ENCODE results near the gene GKN1.

GKN1 gene

DNA sequence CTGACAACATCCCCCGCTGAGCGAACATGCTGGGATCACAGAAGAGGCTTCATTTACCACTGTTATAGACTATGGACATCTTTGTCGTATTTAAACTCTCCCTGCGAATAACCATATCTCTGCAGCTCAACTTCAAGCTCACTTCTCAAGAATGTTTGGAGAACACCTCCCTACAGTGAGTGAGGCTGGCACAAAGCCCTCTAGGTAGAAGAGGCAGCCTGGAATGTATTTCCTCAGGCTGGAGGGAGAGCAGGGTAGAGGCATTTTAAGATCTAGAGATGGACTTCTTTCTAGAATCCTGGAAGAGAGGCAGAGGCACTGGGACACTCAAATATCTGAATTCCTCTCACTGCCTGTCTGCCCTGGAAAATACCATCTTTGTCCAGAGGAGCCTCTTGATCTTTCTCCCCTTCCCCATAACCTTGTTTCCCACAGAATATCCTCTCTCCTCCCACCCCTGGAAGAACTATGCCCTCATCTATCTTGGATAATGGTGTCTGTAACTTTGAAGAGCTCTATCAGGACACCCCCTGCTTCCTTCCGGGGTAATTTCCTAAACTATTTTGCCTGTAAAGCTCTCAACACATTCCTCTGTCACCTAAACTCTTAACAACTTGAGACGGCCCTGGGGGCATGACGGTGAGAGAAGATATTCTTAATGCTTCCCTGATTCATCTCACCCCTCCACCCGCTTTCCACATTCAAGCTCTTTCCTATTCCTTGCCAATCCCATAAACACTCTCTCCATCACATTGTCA is 36.2 kb downstream of the GKN1 start:
- DNase-seq (ENCODE audit: low read depth) = no peak

DNA sequence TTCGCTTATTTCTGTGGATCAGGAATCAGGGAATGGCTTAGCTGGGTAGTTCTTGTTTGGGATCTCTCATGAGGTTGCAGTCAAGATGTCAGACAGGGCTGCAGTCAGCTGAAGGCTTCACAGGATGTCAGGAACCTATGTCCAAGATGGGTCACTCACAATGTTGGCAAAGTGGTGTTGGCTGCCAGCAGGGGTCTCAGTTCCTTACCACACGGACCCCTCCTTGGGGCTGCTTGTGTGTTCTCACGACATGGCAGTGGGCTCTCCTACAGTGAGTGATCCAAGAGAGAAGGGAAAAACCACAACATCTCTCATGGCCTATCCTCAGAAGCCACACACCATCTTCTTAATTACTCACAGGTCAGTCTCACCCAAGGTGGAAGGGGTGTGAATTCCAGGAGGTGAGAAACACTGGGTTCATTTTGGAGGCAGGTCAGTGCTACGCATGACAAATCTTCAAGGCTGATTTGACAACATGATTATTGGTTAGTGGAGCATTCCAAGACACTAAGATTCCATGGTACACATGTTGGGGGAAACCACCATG is 37.2 kb downstream of the GKN1 start:
- DNase-seq (ENCODE audit: low read depth) = no peak

GRCh38 chr2:69012310-69013141 is 38.1 kb downstream of the GKN1 start:
- no peak for DNase-seq (ENCODE audit: low read depth)

GRCh38 chr2:69013142-69013839 is 38.9 kb downstream of the GKN1 start, which contains the start of gene ANTXR1:
Gene ANTXR1, plus strand, starts transcription at chr2:69013179. Its CDS starts 321 bp downstream, at chr2:69013500.
- DNase-seq (ENCODE audit: low read depth) = no peak

DNA sequence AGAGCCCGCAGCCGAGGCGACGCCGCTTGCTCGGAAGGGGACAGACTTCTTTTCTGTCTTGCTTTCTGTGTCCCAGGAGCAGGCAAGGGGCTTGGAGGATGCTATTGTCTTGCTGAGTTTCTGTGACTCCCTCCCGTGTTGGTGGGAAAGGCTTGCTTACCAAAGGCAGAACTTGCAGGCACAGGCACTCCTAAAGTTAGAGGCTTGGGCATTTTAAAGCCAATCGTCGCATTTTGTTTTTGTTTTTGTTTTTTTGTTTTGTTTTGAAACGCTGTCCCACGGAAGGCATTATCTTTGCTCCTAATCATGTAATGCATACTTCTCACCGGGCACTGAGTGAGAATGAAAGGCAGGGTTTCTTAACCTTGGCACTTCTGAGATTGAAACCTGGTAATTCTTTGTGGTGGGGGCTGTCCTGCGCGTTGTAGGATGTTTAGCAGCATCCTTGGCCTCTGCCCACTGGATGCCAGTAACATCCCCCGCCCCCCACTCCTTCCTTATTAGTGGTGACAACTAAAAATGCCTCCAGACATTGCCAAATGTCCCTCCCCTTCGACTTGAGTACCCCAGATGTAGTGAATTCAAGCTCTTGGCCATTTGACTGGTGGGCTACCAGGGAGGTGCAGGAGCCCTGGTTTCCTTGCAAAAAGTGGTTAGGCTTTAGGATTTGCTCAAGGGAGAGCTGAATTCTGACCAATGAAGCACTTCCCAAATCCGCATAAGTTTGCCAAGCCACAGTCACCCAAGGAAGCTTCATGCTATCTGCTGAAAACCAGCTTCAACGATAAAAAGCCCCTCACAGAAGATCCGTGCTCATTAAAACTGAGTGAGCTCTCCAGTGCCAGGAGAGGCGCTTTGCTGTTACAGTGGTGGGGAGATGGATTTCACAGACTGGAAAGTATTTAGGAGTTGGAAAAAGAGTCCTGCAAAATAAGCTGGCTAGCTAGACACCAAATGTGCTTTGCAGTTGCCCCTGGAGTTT is 39.7 kb downstream of the GKN1 start:
- DNase-seq (ENCODE audit: low read depth) = no peak

DNA sequence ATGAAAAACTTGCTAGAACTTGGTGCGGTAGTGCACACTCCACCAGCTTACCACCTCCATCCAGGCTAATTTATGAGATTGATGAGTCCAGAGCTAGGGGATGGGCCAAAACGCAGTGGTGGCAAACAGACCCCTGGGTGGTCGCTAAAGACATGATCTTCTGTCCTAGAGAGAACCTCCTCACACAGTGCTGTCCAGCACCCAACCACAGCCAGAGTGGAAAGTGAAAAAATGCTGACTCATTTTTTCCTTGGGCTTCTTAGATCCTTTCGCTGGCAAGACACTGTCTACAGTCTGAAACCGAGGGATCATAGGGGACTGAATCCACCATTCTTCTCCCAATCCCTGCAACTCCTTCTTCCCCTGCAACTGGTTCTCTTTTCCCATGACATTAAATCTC is 42.6 kb downstream of the GKN1 start:
- no peak for DNase-seq (ENCODE audit: low read depth)

DNA sequence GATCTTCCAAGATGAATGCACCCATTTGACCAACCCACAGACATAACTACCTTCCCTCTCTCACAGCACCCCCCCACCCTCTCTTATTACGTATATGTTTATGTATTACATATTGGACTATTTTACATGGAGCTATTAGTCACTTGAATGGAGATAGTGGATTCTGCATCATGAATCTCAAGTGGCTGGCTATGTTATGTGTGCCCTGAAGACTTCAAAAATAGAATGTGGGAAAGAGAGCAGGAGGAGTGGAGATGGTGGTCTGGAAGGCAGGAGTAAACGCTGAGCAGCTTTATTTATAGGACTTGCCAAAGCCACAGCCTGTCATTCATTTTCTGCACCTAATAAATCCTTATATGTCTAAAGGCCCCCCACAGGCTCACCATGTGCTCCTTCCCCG is 43.4 kb downstream of the GKN1 start:
- DNase-seq (ENCODE audit: low read depth) = no peak

- DNase-seq (ENCODE audit: low read depth) = no peak
Measured at GRCh38 chr2:69018678-69019095, 44.3 kb downstream of the GKN1 start.

GRCh38 chr2:69020496-69021426 is 46.3 kb downstream of the GKN1 start:
- no peak for DNase-seq (ENCODE audit: low read depth)

DNA sequence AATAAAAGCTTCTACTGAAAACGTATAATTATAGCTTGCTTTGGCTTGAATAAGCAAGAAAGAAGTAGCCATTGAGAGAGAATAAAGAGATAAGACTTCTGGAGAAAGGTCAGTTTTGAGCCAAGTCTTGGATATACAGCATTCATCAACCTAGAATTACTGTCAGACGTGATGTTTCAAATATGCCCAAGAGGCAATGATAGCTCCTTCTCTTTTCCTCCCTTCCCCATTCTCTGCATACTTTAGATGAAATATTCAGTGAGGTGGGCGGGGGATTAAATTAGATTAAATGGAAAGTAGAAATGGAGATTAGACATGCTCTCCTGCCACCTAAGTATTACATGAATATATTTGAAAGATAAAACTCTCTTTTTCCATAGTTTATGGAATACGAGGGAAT is 47.3 kb downstream of the GKN1 start:
- DNase-seq (ENCODE audit: low read depth) = no peak

DNA sequence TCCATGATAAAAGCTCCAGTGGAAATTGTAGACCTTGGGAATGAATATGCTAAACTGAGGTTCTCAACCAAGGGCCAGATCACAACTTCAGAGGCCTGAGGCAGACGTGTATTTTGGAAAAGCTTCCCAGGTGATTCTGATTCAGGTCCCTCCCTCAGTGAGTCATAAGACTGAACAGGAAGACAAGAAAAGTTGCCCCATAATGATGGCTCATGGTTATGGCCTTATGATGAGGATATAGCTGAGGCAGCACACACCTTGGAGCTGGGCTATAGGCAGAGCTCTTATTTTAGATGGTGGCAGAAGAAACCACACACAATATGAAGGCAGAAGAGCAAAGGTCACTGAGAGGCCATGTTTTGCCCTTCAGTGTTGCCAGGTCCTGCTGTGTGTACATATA is 48.1 kb downstream of the GKN1 start:
- DNase-seq (ENCODE audit: low read depth) = no peak

- no peak for DNase-seq (ENCODE audit: low read depth)
Measured at GRCh38 chr2:69023236-69023635, 48.8 kb downstream of the GKN1 start.

DNA sequence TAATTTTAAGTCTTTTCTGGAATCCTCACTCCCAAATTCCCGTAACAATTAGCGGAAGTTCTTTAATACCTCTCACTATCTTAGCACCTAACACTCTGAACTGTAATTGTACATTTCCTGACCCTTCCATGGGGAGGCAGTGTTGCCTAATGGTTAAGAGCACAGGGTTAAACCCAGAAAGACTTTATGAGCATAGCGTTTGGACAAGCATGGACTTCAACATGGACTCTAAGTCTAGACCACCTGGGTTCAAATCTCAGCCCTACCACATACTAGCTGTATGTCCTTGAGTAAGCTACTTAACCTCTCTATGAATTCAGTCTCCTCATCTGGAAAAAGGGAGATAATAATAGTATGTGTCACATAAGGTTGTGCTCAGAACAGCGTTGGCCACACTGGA is 51.6 kb downstream of the GKN1 start:
- DNase-seq (ENCODE audit: low read depth) = no peak

GRCh38 chr2:69026691-69027459 is 52.4 kb downstream of the GKN1 start:
- no peak for DNase-seq (ENCODE audit: low read depth)
